ENCODE data around the gene RDX. TPM values are rescaled to one million over a fixed set of nuclear protein-coding genes. Genes with fewer than 3 reads are reported as not detected.
"Not testable (repeated sequence)": the region's sequence is repeated elsewhere in the genome, so short reads cannot be mapped to it uniquely, and the experiment has no call there.

The RDX gene
- total and polyA plus RNA-seq, 2 of the 4 experiments (the other 2 are of a cell fraction), result 61.1 to 72.4 TPM

GRCh38 chr11:110209313-110209694, 87.1 kb downstream of the RDX start:
- H3K56ac ChIP-seq (ENCODE audit: extremely low read depth, insufficient read depth, low read length); H2BK5ac ChIP-seq (ENCODE audit: low read depth, low read length, poor library complexity, severe bottlenecking); H3K4ac ChIP-seq (ENCODE audit: low read depth, low read length); H2BK15ac ChIP-seq (ENCODE audit: low read depth, low read length); H2AK5ac ChIP-seq (ENCODE audit: low read depth, low read length); CTCF ChIA-PET; H3K27me3 ChIP-seq (ENCODE audit: control insufficient read depth, insufficient read depth, low read length); POLR2A ChIA-PET (ENCODE audit: unreplicated experiment); H3K9me1 ChIP-seq (ENCODE audit: insufficient read depth, low read length); H3K4me2 ChIP-seq (ENCODE audit: low read depth, low read length); H4K91ac ChIP-seq (ENCODE audit: insufficient read depth, low read depth, low read length); H3K9me3 ChIP-seq (ENCODE audit: control insufficient read depth, insufficient read depth, low read length); H4K20me1 ChIP-seq (ENCODE audit: insufficient read depth, low read length); H4K5ac ChIP-seq (ENCODE audit: low read depth, low read length); BruUV-seq (replicated peaks); H2BK20ac ChIP-seq (ENCODE audit: low read depth, low read length); H3K14ac ChIP-seq (replicated peaks; ENCODE audit: low read depth, low read length); H2AK9ac ChIP-seq (replicated peaks; ENCODE audit: low read depth, low read length, poor library complexity); H2BK120ac ChIP-seq (ENCODE audit: low read depth, low read length); H3K36me3 ChIP-seq (ENCODE audit: control insufficient read depth, insufficient read depth, low read length); ATAC-seq (ENCODE audit: low read depth); DNase-seq; H3K9ac ChIP-seq (ENCODE audit: low read depth, low read length); dilution Hi-C loops (cut with HindIII; ENCODE audit: low sequenced_read_pairs, unreplicated experiment); H3K4me1 ChIP-seq (ENCODE audit: control insufficient read depth, insufficient read depth, low read length); H2AFZ ChIP-seq (replicated peaks; ENCODE audit: low read length, poor library complexity); H3K23ac ChIP-seq (ENCODE audit: low read depth, low read length); H3K27ac ChIP-seq (ENCODE audit: insufficient read depth, low read length); H4K8ac ChIP-seq (ENCODE audit: low read depth in 2 of 2, low read length in 2 of 2); H3K18ac ChIP-seq (ENCODE audit: low read depth, low read length); H3K79me1 ChIP-seq (ENCODE audit: low read depth in 1 of 2, low read length in 2 of 2): not testable (repeated sequence)
- intact Hi-C loops (cut with micrococcal nuclease) (loop anchor here (10.0 kb wide), 2 partner anchors 1025 to 1235 kb away; no protein-coding TSS in a partner anchor), in situ Hi-C loops (cut with MboI; ENCODE audit: low sequenced_read_pairs) (loop anchor here (25.0 kb wide), 1 partner anchor 1228 kb away; no protein-coding TSS in a partner anchor)
- WGBS, 2 experiments (ENCODE audit: extremely low coverage in 2 of 2, insufficient read length in 1 of 2), result no CpG with 5 or more reads among the region's 14 CpGs
- peak overlapping the region; percentile 29; the same call in 1 of the 2 replicates for H3K4me3 ChIP-seq (ENCODE audit: insufficient read depth, low read depth, low read length)

DNA sequence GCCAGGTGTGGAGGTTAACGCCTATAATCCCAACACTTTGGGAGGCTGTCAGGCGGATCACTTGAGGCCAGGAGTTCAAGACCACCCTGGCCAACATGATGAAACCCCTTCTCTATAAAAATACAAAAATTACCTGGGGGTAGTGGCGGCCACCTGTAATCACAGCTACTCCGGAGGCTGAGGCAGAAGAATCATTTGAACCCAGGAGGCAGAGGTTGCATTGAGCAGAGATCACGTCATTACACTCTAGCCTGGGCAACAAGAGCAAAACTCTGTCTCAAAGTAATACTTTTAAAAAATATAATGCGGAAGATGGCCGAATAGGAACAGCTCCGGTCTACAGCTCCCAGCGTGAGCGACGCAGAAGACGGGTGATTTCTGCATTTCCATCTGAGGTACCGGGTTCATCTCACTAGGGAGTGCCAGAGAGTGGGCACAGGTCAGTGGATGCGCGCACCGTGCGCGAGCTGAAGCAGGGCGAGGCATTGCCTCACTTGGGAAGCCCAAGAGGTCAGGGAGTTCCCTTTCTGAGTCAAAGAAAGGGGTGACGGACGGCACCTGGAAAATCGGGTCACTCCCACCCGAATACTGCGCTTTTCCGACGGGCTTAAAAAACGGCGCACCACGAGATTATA, 87.6 kb downstream of the RDX start:
- H2AK5ac ChIP-seq (ENCODE audit: low read depth, low read length); H3K23ac ChIP-seq (ENCODE audit: low read depth, low read length); H4K91ac ChIP-seq (ENCODE audit: insufficient read depth, low read depth, low read length); POLR2A ChIA-PET (ENCODE audit: unreplicated experiment); H2AFZ ChIP-seq (replicated peaks; ENCODE audit: low read length, poor library complexity); H2BK15ac ChIP-seq (ENCODE audit: low read depth, low read length); H3K27ac ChIP-seq (ENCODE audit: insufficient read depth, low read length); H3K4me1 ChIP-seq (ENCODE audit: control insufficient read depth, insufficient read depth, low read length); H3K36me3 ChIP-seq (ENCODE audit: control insufficient read depth, insufficient read depth, low read length); CTCF ChIA-PET; H2AK9ac ChIP-seq (replicated peaks; ENCODE audit: low read depth, low read length, poor library complexity); H3K9me3 ChIP-seq (ENCODE audit: control insufficient read depth, insufficient read depth, low read length); H4K5ac ChIP-seq (ENCODE audit: low read depth, low read length); H3K9ac ChIP-seq (ENCODE audit: low read depth, low read length); H3K56ac ChIP-seq (ENCODE audit: extremely low read depth, insufficient read depth, low read length); H4K20me1 ChIP-seq (ENCODE audit: insufficient read depth, low read length); H3K27me3 ChIP-seq (ENCODE audit: control insufficient read depth, insufficient read depth, low read length); ATAC-seq (ENCODE audit: low read depth); H3K79me1 ChIP-seq (ENCODE audit: low read depth in 1 of 2, low read length in 2 of 2); H3K9me1 ChIP-seq (ENCODE audit: insufficient read depth, low read length); H3K4me2 ChIP-seq (ENCODE audit: low read depth, low read length); H2BK20ac ChIP-seq (ENCODE audit: low read depth, low read length); H3K18ac ChIP-seq (ENCODE audit: low read depth, low read length); H2BK120ac ChIP-seq (ENCODE audit: low read depth, low read length); H3K4ac ChIP-seq (ENCODE audit: low read depth, low read length); H2BK5ac ChIP-seq (ENCODE audit: low read depth, low read length, poor library complexity, severe bottlenecking); DNase-seq; BruUV-seq (replicated peaks); H3K14ac ChIP-seq (replicated peaks; ENCODE audit: low read depth, low read length); dilution Hi-C loops (cut with HindIII; ENCODE audit: low sequenced_read_pairs, unreplicated experiment): not testable (repeated sequence)
- in situ Hi-C loops (cut with MboI; ENCODE audit: low sequenced_read_pairs) (loop anchor here (25.0 kb wide), 1 partner anchor 1229 kb away; no protein-coding TSS in a partner anchor), intact Hi-C loops (cut with micrococcal nuclease) (loop anchor here (10.0 kb wide), 2 partner anchors 1026 to 1236 kb away; no protein-coding TSS in a partner anchor)
- H4K8ac ChIP-seq (ENCODE audit: low read depth in 2 of 2, low read length in 2 of 2), result 0 out of 4 replicates have a peak overlapping the region, but pooled peaks of 1 of the 2 experiments have one; percentile 55
- peak overlapping the region; percentile 21; the same call in 1 of the 2 replicates for H3K4me3 ChIP-seq (ENCODE audit: insufficient read depth, low read depth, low read length)
- WGBS, 2 experiments (ENCODE audit: extremely low coverage in 2 of 2, insufficient read length in 1 of 2), result no CpG with 5 or more reads among the region's 29 CpGs
